ENCODE measurements around the gene RALGAPA2. TPM values are rescaled to one million over a fixed set of nuclear protein-coding genes. Genes with fewer than 3 reads are reported as not detected.

RALGAPA2 gene
- total RNA-seq, 4 donors from 2014 or later, result 35.1 to 109 (median 59.6) TPM

- TF ChIP-seq CTCF (IDR thresholded peaks at IDR 0.05), result no peak
- DNase-seq (ENCODE audit: low spot score), result no peak
- ATAC-seq (ENCODE audit: low FRiP score), result no peak
These were observed 118.3 kb downstream of the RALGAPA2 start for GRCh38 chr20:20594171-20594530.

- no peak for TF ChIP-seq CTCF (IDR thresholded peaks at IDR 0.05)
- DNase-seq (ENCODE audit: low spot score) (no peak), ATAC-seq (ENCODE audit: low FRiP score) (no peak)
These were observed 118.8 kb downstream of the RALGAPA2 start for GRCh38 chr20:20593447-20594170.

- TF ChIP-seq CTCF (IDR thresholded peaks at IDR 0.05), result no peak
- DNase-seq (ENCODE audit: low spot score) (no peak), ATAC-seq (ENCODE audit: low FRiP score) (no peak)
These were observed 127.3 kb downstream of the RALGAPA2 start for GRCh38 chr20:20585146-20585545.

- DNase-seq (ENCODE audit: low spot score), result no peak
- no peak for ATAC-seq (ENCODE audit: low FRiP score)
- no peak for TF ChIP-seq CTCF (IDR thresholded peaks at IDR 0.05)
These were observed 129.7 kb downstream of the RALGAPA2 start for GRCh38 chr20:20582734-20583133.

GRCh38 chr20:20580139-20580538 is 132.3 kb downstream of the RALGAPA2 start:
- no peak for TF ChIP-seq CTCF (IDR thresholded peaks at IDR 0.05)
- ATAC-seq (ENCODE audit: low FRiP score) (no peak), DNase-seq (ENCODE audit: low spot score) (no peak)

- no peak for TF ChIP-seq CTCF (IDR thresholded peaks at IDR 0.05)
- DNase-seq (ENCODE audit: low spot score) (no peak), ATAC-seq (ENCODE audit: low FRiP score) (no peak)
These were observed 133.6 kb downstream of the RALGAPA2 start for GRCh38 chr20:20578838-20579237.

GRCh38 chr20:20573797-20574196 is 138.6 kb downstream of the RALGAPA2 start:
- DNase-seq (ENCODE audit: low spot score), result no peak

More at GRCh38 chr20:20573797-20574196, 138.6 kb downstream of the RALGAPA2 start:
- no peak for TF ChIP-seq CTCF (IDR thresholded peaks at IDR 0.05)
- ATAC-seq (ENCODE audit: low FRiP score), result no peak
